Aorta (tissue), 5 donors: ENCODE data around the gene VPS54. TPM values are rescaled to one million over a fixed set of nuclear protein-coding genes. Genes with fewer than 3 reads are reported as not detected.
"Not testable (repeated sequence)": the region's sequence is repeated elsewhere in the genome, so short reads cannot be mapped to it uniquely, and the experiment has no call there.

Experiments used
- ATAC-seq: fragments of 200-7000 bp; cut with Tn5 transposase; one replicate; pipeline ENCODE4 v1.9.1; 2022; ENCODE audit warnings: moderate library complexity; ENCODE audit not compliant: low FRiP score
- DNase-seq, 2 donors: peaks; one replicate each; pipeline ENCODE4 v3.0.0-alpha.2; 2020
- H3K27ac ChIP-seq, 2 donors: one replicate each; pipeline ENCODE4 v1.5.1; 2013; ENCODE audit warnings: low read length in 2 of 2, mild to moderate bottlenecking in 2 of 2, moderate library complexity in 2 of 2, control low read depth in 1 of 2, inconsistent platforms in 1 of 2, low read depth in 1 of 2
- H3K27me3 ChIP-seq, 2 donors: one replicate each; pipeline ENCODE4 v1.6.1; 2013; ENCODE audit warnings: control low read depth in 1 of 2, low read length in 1 of 2, mild to moderate bottlenecking in 1 of 2, moderate library complexity in 1 of 2; ENCODE audit not compliant: insufficient read depth in 2 of 2, control insufficient read depth in 1 of 2
- H3K36me3 ChIP-seq, 2 donors: one replicate each; pipeline ENCODE4 v1.6.1; 2013; ENCODE audit warnings: control low read depth in 1 of 2, low read length in 1 of 2, mild to moderate bottlenecking in 1 of 2; ENCODE audit not compliant: insufficient read depth in 2 of 2, control insufficient read depth in 1 of 2
- H3K4me1 ChIP-seq, 2 donors: one replicate each; pipeline ENCODE4 v1.6.1; 2013; ENCODE audit warnings: low read length in 2 of 2, control low read depth in 1 of 2, mild to moderate bottlenecking in 1 of 2, moderate library complexity in 1 of 2; ENCODE audit not compliant: insufficient read depth in 2 of 2, control insufficient read depth in 1 of 2
- H3K4me3 ChIP-seq, 2 donors: one replicate each; pipeline ENCODE4 v1.5.1; 2013; ENCODE audit warnings: low read length in 2 of 2, control low read depth in 1 of 2, mild to moderate bottlenecking in 1 of 2
- H3K9me3 ChIP-seq: one replicate; pipeline ENCODE4 v1.6.1; 2013; ENCODE audit warnings: mild to moderate bottlenecking, low read length; ENCODE audit not compliant: control insufficient read depth
- WGBS, 2 donors: extraction: QIAGEN DNeasy Blood & Tissue Kit; methylation state at CpG; one replicate each; pipeline ENCODE4 v1.1.7; 2013; 5-methylcytosine and 5-hydroxymethylcytosine counted together
- intact Hi-C, 2 donors: fragments of 100-400 bp; cut with DNase I; formaldehyde crosslinking; loops; one replicate each; pipeline versions ENCODE4 v1.14.2 to v1.15.0; 2022
- polyA plus RNA-seq, 2 donors: library from polyadenylated mRNA; stranded (reverse); fragments of 200-250 nt; gene quantifications; one replicate each; pipeline ENCODE4 v1.2.3, GENCODE V29; 2013
- total RNA-seq, 2 donors: library from RNA; stranded (reverse); fragmentation: NEBNext Ultra II Directional; extraction: Animal tissue kit (Norgen Biotek cat#: 25700); gene quantifications; one replicate each; pipeline ENCODE4 v1.2.1, GENCODE V29; 2021
- donor health status: healthy with polysubstance abuse.
- donor health status: Bipolar disorder and iron deficiency.
- donor health status: DM: no; HTN: no; CAD: no.
- donor health status: DM: no; HTN: no; CAD: no.
- donor health status: DM: yes; HTN: yes; CAD: no.

The VPS54 gene
- total and polyA plus RNA-seq, 4 donors, result 10.9 to 24.4 (median 22.4) TPM

- Histone ChIP-seq H3K36me3 (peaks cover 3 to 8% of the 10 kb centered on the region in 2 donors), H3K4me3 (no peak overlapping the region), H3K4me1 (peaks cover 9 to 15% of the 10 kb centered on the region in 2 donors), H3K9me3 (no peaks in the 10 kb centered on the region), H3K27ac (no peak overlapping the region), H3K27me3 (no peaks in the 10 kb centered on the region)
- DNase-seq, result no peak
- WGBS, 2 donors, result 69 to 73% methylated on average over 14 of the region's 14 CpGs
- no peak for ATAC-seq
- intact Hi-C loops, result no loop called here
Measured at GRCh38 chr2:63855418-63856302, 163.6 kb downstream of the VPS54 start.

GRCh38 chr2:63853527-63854310 is 165.5 kb downstream of the VPS54 start:
- H3K4me3 ChIP-seq, result no peak overlapping the region
- no peaks in the 10 kb centered on the region for H3K9me3 ChIP-seq
- intact Hi-C loops, result no loop called here
- DNase-seq (no peak), ATAC-seq (no peak)
- 77 to 81% methylated on average over 4 of the region's 4 CpGs for WGBS, 2 donors
- H3K4me1 ChIP-seq, result peaks cover 11 to 15% of the 10 kb centered on the region in 2 donors
- peaks cover 3 to 8% of the 10 kb centered on the region in 2 donors for H3K36me3 ChIP-seq
- no peak overlapping the region for H3K27ac ChIP-seq
- H3K27me3 ChIP-seq, result no peaks in the 10 kb centered on the region

GRCh38 chr2:63851691-63852311 is 167.4 kb downstream of the VPS54 start:
- no peak overlapping the region for H3K4me3 ChIP-seq
- H3K27me3 ChIP-seq, result no peaks in the 10 kb centered on the region
- ATAC-seq (no peak), DNase-seq (no peak)
- intact Hi-C loops, result no loop called here
- no peak overlapping the region for H3K27ac ChIP-seq
- 70 to 81% methylated on average over 1 of the region's 1 CpG for WGBS, 2 donors
- no peaks in the 10 kb centered on the region for H3K36me3 ChIP-seq
- peaks cover 11 to 15% of the 10 kb centered on the region in 2 donors for H3K4me1 ChIP-seq
- H3K9me3 ChIP-seq, result no peaks in the 10 kb centered on the region

GRCh38 chr2:63850649-63851048 is 168.6 kb downstream of the VPS54 start:
- intact Hi-C loops, result no loop called here
- DNase-seq (no peak), ATAC-seq (no peak)
- no peaks in the 10 kb centered on the region for H3K9me3 ChIP-seq
- no peaks in the 10 kb centered on the region for H3K36me3 ChIP-seq
- no peak overlapping the region for H3K27ac ChIP-seq
- no peaks in the 10 kb centered on the region for H3K27me3 ChIP-seq
- peaks cover 8 to 12% of the 10 kb centered on the region in 2 donors for H3K4me1 ChIP-seq
- H3K4me3 ChIP-seq, result no peak overlapping the region

- Histone ChIP-seq H3K27me3 (no peaks in the 10 kb centered on the region), H3K4me1 (peaks cover 10 to 17% of the 10 kb centered on the region in 2 donors), H3K27ac (no peak overlapping the region), H3K9me3 (no peaks in the 10 kb centered on the region), H3K36me3 (no peaks in the 10 kb centered on the region), H3K4me3 (no peak overlapping the region)
- WGBS, 2 donors, result 14 to 45% methylated on average over 1 of the region's 1 CpG
- ATAC-seq (no peak), DNase-seq (no peak)
- intact Hi-C loops, result no loop called here
Measured at GRCh38 chr2:63850204-63850571, 169.0 kb downstream of the VPS54 start.

GRCh38 chr2:63849381-63850203 is 169.6 kb downstream of the VPS54 start:
- Histone ChIP-seq H3K27ac (no peak overlapping the region), H3K27me3 (no peaks in the 10 kb centered on the region), H3K4me3 (no peak overlapping the region), H3K9me3 (no peaks in the 10 kb centered on the region), H3K4me1 (peaks cover 11 to 18% of the 10 kb centered on the region in 2 donors), H3K36me3 (no peaks in the 10 kb centered on the region)
- 6 to 7% methylated on average over 7 of the region's 7 CpGs for WGBS, 2 donors
- ATAC-seq, result no peak
- intact Hi-C loops, result loop anchor here in 1 of 2 donors (10.0 kb wide), 2 partner anchors 55 to 265 kb away; partner anchors contain the start of genes MDH1 and WDPCP
- DNase-seq, result no peak

- H3K27ac ChIP-seq, ATAC-seq, H3K27me3 ChIP-seq, H3K4me3 ChIP-seq, H3K9me3 ChIP-seq, H3K36me3 ChIP-seq, DNase-seq: not testable (repeated sequence)
- intact Hi-C loops, result loop anchor here in 1 of 2 donors (10.0 kb wide), 2 partner anchors 53 to 263 kb away; partner anchors contain the start of genes MDH1 and WDPCP
- H3K4me1 ChIP-seq, result peaks cover 6 to 11% of the 10 kb centered on the region in 2 donors
- 82 to 96% methylated on average over 3 to 4 of the region's 4 CpGs for WGBS, 2 donors
Measured at GRCh38 chr2:63847571-63847970, 171.7 kb downstream of the VPS54 start.

- intact Hi-C loops, result loop anchor here in 1 of 2 donors (10.0 kb wide), 2 partner anchors 52 to 262 kb away; partner anchors contain the start of genes MDH1 and WDPCP
- peaks cover 6 to 7% of the 10 kb centered on the region in 2 donors for H3K4me1 ChIP-seq
- no peak overlapping the region for H3K27ac ChIP-seq
- 6 to 8% methylated on average over 1 of the region's 1 CpG for WGBS, 2 donors
- no peak overlapping the region for H3K4me3 ChIP-seq
- no peaks in the 10 kb centered on the region for H3K36me3 ChIP-seq
- DNase-seq (no peak), ATAC-seq (no peak)
- H3K27me3 ChIP-seq, result no peaks in the 10 kb centered on the region
- no peaks in the 10 kb centered on the region for H3K9me3 ChIP-seq
Measured at GRCh38 chr2:63846487-63846886, 172.7 kb downstream of the VPS54 start.
